Esophagus squamous epithelium (tissue), 5 donors: Measurements from ENCODE around the gene CELSR1. TPM values are rescaled to one million over a fixed set of nuclear protein-coding genes. Genes with fewer than 3 reads are reported as not detected.

Experiments
- DNase-seq: peaks from one replicate; lab custom pipeline; 2025; lab: John Stamatoyannopoulos, UW
- H3K27ac ChIP-seq, 4 donors: fragments of 200-600 bp; sonication (generic); one replicate each; pipeline ENCODE4 v1.5.1; 2016 to 2019; ENCODE audit warnings: mild to moderate bottlenecking in 1 of 4
- H3K27me3 ChIP-seq, 4 donors: fragments of 200-600 bp; sonication (generic); 1 replicate in 3 of 4; 2 replicates in 1 of 4; pipeline versions ENCODE4 v1.5.1 to v1.6.0; 2017 to 2021; ENCODE audit warnings: antibody characterized with exemption in 1 of 4
- H3K36me3 ChIP-seq, 3 donors: fragments of 200-600 bp; sonication (generic); one replicate each; pipeline ENCODE4 v1.5.1; 2016 to 2019
- H3K4me1 ChIP-seq, 3 donors: fragments of 200-600 bp; sonication (generic); one replicate each; pipeline ENCODE4 v1.5.1; 2017 to 2019
- H3K4me3 ChIP-seq, 4 donors: fragments of 200-600 bp; sonication (generic); 1 replicate in 3 of 4; 2 replicates in 1 of 4; pipeline ENCODE4 v1.5.1; 2016 to 2019; ENCODE audit warnings: mild to moderate bottlenecking in 2 of 4, moderate library complexity in 1 of 4
- H3K9me3 ChIP-seq, 3 donors: fragments of 200-600 bp; sonication (generic); one replicate each; pipeline ENCODE4 v1.5.1; 2016 to 2019
- POLR2A ChIP-seq, 4 donors: fragments of 450-650 bp; IDR thresholded peaks; one replicate each; pipeline ENCODE4 v1.6.1; 2017; ENCODE audit warnings: antibody characterized with exemption in 4 of 4, mild to moderate bottlenecking in 4 of 4, moderate library complexity in 3 of 4
- WGBS, 2 donors: methylation state at CpG; one replicate each; pipeline ENCODE4 v1.1.5; 2018; 5-methylcytosine and 5-hydroxymethylcytosine counted together
- intact Hi-C: fragments of 100-400 bp; cut with DNase I; formaldehyde crosslinking; loops from one replicate; pipeline ENCODE4 v1.15.0; 2022
- total RNA-seq, 4 donors: library from RNA; depleted of rRNA; stranded (reverse); fragments of >200 nt; gene quantifications; one replicate each; pipeline ENCODE4 v1.1.0, GENCODE V29; 2016
- TF ChIP-seq, protein P1 (sequence below), 6 experiments: fragments of 450-650 bp in 4 of 6; fragments of 200-600 bp in 2 of 6; sonication (generic) in 2 of 6; IDR thresholded peaks; one replicate each; pipeline ENCODE4 v1.5.1; 2016 to 2019; ENCODE audit warnings: antibody characterized with exemption in 6 of 6, mild to moderate bottlenecking in 4 of 6, moderate library complexity in 4 of 6
- donor health status: DM: yes; HTN: yes; CAD: no.

CELSR1 gene
- total RNA-seq, 4 donors from 2014 or later: 38.7 to 50.6 (median 43.7) TPM

DNA sequence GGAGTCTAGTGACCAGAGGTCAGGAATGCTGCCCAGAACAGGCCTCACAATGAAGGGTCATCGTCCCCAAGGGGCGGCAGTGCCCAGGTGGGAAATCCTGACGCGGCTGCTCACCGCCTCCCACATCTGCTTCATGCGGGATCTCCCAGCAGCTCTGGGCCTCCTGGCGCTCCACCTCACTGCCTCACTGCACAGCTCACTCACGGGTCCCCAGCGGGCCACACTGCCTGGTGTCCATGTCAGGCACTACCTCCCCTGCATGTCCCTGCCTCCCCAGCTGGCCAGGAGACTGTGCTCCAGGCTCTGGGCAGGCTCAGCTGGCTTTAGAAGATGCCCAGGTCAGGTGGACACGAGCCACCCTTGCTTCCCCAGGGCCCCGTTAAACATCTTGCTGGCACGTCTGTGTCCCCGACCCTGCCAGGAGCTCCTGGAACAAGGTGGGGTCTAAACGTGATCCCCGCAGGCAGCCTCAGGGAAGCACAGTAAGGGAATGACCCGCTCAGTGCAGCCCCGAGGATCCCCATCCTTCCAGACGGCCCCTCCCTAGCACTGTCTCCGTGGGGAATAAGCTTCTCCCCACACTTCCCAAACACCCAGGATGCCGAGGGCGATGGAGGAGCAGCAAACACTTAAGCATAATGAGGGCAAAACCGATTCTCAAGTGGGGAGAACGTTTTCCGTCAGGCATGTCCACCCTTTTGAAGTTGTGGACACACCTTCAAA is 108.7 kb downstream of the CELSR1 start:
- DNase-seq: no peak
- intact Hi-C loops: no loop called here
- peaks cover 0 to 53% (median 0%) of the 10 kb centered on the region in 3 donors for H3K36me3 ChIP-seq
- no peak overlapping the region for H3K4me3 ChIP-seq
- WGBS, 2 donors: 76 to 77% methylated on average over 10 to 13 of the region's 24 CpGs
- no peak overlapping the region for H3K27ac ChIP-seq
- H3K27me3 ChIP-seq: peaks cover 0 to 7% (median 0%) of the 10 kb centered on the region in 4 donors
- H3K4me1 ChIP-seq: peaks cover 0 to 20% (median 5%) of the 10 kb centered on the region in 3 donors
- TF ChIP-seq POLR2A (IDR thresholded peaks at IDR 0.05): no peak
- TF ChIP-seq, protein P1, sequence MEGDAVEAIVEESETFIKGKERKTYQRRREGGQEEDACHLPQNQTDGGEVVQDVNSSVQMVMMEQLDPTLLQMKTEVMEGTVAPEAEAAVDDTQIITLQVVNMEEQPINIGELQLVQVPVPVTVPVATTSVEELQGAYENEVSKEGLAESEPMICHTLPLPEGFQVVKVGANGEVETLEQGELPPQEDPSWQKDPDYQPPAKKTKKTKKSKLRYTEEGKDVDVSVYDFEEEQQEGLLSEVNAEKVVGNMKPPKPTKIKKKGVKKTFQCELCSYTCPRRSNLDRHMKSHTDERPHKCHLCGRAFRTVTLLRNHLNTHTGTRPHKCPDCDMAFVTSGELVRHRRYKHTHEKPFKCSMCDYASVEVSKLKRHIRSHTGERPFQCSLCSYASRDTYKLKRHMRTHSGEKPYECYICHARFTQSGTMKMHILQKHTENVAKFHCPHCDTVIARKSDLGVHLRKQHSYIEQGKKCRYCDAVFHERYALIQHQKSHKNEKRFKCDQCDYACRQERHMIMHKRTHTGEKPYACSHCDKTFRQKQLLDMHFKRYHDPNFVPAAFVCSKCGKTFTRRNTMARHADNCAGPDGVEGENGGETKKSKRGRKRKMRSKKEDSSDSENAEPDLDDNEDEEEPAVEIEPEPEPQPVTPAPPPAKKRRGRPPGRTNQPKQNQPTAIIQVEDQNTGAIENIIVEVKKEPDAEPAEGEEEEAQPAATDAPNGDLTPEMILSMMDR (IDR thresholded peaks at IDR 0.05): no peak
- no peaks in the 10 kb centered on the region for H3K9me3 ChIP-seq

DNA sequence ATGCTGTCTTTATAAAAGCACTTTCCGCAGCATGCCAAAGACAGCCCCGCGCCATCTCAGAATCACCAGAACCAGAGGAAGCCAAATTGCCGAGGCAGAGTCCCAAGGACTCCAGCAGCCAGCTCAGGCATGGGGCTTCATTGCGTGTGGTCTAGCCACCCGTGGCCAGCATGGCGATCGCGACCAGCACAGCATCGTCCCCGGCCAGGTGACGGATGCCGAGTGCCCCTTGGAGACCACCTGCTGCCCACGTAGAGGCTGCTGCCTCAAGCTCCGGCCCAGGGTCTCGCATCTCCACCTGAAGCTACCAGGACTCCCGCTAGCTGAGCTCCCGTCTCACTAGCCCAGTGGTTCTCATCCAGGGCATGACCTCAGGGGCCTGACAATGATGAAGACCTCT is 109.2 kb downstream of the CELSR1 start:
- Histone ChIP-seq H3K36me3 (peaks cover 0 to 51% (median 0%) of the 10 kb centered on the region in 3 donors), H3K4me1 (peaks cover 0 to 19% (median 5%) of the 10 kb centered on the region in 3 donors), H3K9me3 (no peaks in the 10 kb centered on the region), H3K4me3 (no peak overlapping the region), H3K27me3 (peaks cover 0 to 7% (median 0%) of the 10 kb centered on the region in 4 donors), H3K27ac (no peak overlapping the region)
- TF ChIP-seq, protein P1 (IDR thresholded peaks at IDR 0.05): no peak
- TF ChIP-seq POLR2A (IDR thresholded peaks at IDR 0.05): no peak
- no peak for DNase-seq
- 100% methylated on average over 6 of the region's 18 CpGs; no CpG with 5 or more reads in 1 of the 2 donors for WGBS, 2 donors
- intact Hi-C loops: no loop called here

DNA sequence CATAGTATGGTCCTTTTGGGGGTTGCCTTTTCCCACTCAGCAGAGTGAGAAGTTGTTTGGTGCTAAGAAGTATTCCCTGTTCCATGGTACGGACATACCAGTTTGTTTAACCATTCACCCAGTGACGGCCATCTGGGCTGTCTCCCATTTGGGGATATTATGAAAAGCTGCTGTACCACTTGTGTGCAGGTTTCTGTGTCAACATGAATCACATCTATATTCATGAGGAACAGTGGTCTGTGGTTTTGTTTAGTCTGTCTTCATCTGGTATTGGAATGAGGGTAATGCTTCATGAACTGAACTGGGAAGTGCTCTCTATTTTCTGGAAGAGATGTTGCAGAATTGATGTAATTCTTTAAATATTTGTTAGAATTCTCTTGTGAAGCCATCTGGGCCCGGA is 112.4 kb downstream of the CELSR1 start:
- TF ChIP-seq POLR2A (IDR thresholded peaks at IDR 0.05): no peak
- TF ChIP-seq, protein P1 (IDR thresholded peaks at IDR 0.05): no peak
- 53 to 58% methylated on average over 3 of the region's 3 CpGs for WGBS, 2 donors

DNA sequence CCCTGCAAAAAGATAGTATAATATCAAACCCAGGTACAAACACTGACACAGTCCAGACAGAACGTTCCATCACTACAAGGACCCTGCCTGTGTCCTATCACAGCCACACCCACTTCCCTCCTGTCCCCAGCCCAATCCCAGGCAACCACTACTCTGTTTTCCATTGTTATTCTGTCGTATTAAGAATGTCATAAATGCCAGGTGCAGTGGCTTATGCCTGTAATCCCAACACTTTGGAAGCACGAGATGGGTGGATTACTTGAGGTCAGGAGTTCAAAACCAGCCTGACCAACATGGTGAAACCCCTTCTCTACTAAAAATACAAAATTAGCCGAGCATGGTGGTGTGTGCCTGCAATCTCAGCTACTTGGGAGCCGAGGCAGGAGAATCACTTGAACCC is 112.9 kb downstream of the CELSR1 start:
- peaks cover 0 to 7% (median 0%) of the 10 kb centered on the region in 4 donors for H3K27me3 ChIP-seq
- H3K4me1 ChIP-seq: peaks cover 0 to 11% (median 0%) of the 10 kb centered on the region in 3 donors
- H3K4me3 ChIP-seq: no peak overlapping the region
- no peak overlapping the region for H3K27ac ChIP-seq
- H3K36me3 ChIP-seq: peaks cover 0 to 49% (median 0%) of the 10 kb centered on the region in 3 donors
- TF ChIP-seq, protein P1 (IDR thresholded peaks at IDR 0.05): no peak
- TF ChIP-seq POLR2A (IDR thresholded peaks at IDR 0.05): no peak
- intact Hi-C loops: no loop called here
- WGBS, 2 donors: 61 to 89% methylated on average over 5 of the region's 5 CpGs
- DNase-seq: no peak
- H3K9me3 ChIP-seq: no peaks in the 10 kb centered on the region

More for the DNA sequence above, 112.4 kb downstream of the CELSR1 start:
- intact Hi-C loops: no loop called here
- no peak overlapping the region for H3K4me3 ChIP-seq
- H3K4me1 ChIP-seq: peaks cover 0 to 13% (median 0%) of the 10 kb centered on the region in 3 donors
- peaks cover 0 to 49% (median 0%) of the 10 kb centered on the region in 3 donors for H3K36me3 ChIP-seq
- no peaks in the 10 kb centered on the region for H3K9me3 ChIP-seq
- no peak overlapping the region for H3K27ac ChIP-seq
- DNase-seq: no peak
- peaks cover 0 to 7% (median 0%) of the 10 kb centered on the region in 4 donors for H3K27me3 ChIP-seq

DNA sequence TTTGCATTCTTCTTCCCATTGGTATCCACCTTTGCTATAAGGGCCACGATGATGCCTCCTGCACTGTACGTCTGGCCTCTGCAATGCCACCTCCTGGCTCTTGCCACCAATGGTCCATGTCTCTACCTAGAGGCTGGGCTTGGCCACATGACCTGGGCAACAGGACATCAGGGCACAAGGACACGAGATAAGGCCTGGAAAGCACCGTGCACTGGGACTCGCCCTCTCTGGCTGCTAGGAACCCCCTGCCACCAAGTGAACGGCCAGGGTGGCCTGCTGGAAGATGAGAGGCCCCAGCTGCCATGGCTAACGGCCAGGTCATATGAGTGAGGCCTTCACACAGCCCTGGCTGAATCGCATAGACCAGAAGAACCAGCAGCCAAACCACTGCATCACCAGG is 114.5 kb downstream of the CELSR1 start:
- Histone ChIP-seq H3K9me3 (no peaks in the 10 kb centered on the region), H3K4me3 (no peak overlapping the region), H3K27me3 (no peaks in the 10 kb centered on the region), H3K36me3 (peaks cover 0 to 35% (median 0%) of the 10 kb centered on the region in 3 donors), H3K4me1 (peaks cover 0 to 11% (median 0%) of the 10 kb centered on the region in 3 donors), H3K27ac (no peak overlapping the region)
- 64 to 83% methylated on average over 3 to 5 of the region's 8 CpGs for WGBS, 2 donors
- DNase-seq: no peak
- intact Hi-C loops: no loop called here
- TF ChIP-seq, protein P1 (IDR thresholded peaks at IDR 0.05): no peak
- no peak for TF ChIP-seq POLR2A (IDR thresholded peaks at IDR 0.05)
